Kidney (tissue), 11 donors: ENCODE results near the gene GOLGA8J. TPM values are rescaled to one million over a fixed set of nuclear protein-coding genes. Genes with fewer than 3 reads are reported as not detected.
"Not testable (repeated sequence)": the region's sequence is repeated elsewhere in the genome, so short reads cannot be mapped to it uniquely, and the experiment has no call there.

Experiments used
- DNase-seq, 5 donors: peaks; one replicate each; pipeline ENCODE4 v3.0.0-alpha.2; 2013 to 2020
- FAIRE-seq: peaks from 2 replicates; lab custom pipeline; 2012; peaks lifted over from hg19 to GRCh38; lab: Jason Lieb, UNC
- H3K27ac ChIP-seq, 2 donors: one replicate each; pipeline ENCODE4 v1.7.0; 2013; ENCODE audit warnings: low read depth in 2 of 2, low read length in 2 of 2, inconsistent platforms in 1 of 2
- H3K27me3 ChIP-seq: one replicate; pipeline ENCODE4 v1.7.1; 2013; ENCODE audit warnings: low read length, inconsistent platforms; ENCODE audit not compliant: control insufficient read depth, insufficient read depth
- H3K36me3 ChIP-seq, 3 donors: one replicate each; pipeline versions ENCODE4 v1.7.0 to v1.7.1; 2013; ENCODE audit warnings: low read length in 3 of 3, control low read depth in 1 of 3, inconsistent platforms in 1 of 3; ENCODE audit not compliant: insufficient read depth in 3 of 3, control insufficient read depth in 2 of 3
- H3K4me1 ChIP-seq, 3 donors: one replicate each; pipeline versions ENCODE4 v1.7.0 to v1.7.1; 2013; ENCODE audit warnings: low read length in 3 of 3, inconsistent platforms in 1 of 3, low read depth in 1 of 3; ENCODE audit not compliant: control insufficient read depth in 2 of 3, insufficient read depth in 2 of 3
- H3K4me3 ChIP-seq, 3 donors: one replicate each; pipeline versions ENCODE4 v1.7.0 to v1.8.1; 2013; ENCODE audit warnings: low read length in 3 of 3, control low read depth in 1 of 3, inconsistent platforms in 1 of 3
- H3K9ac ChIP-seq, 3 donors: one replicate each; pipeline versions ENCODE4 v1.7.0 to v1.7.1; 2013; ENCODE audit warnings: low read length in 3 of 3, control low read depth in 1 of 3, inconsistent platforms in 1 of 3
- H3K9me3 ChIP-seq, 3 donors: one replicate each; pipeline versions ENCODE4 v1.7.0 to v1.7.1; 2013; ENCODE audit warnings: low read length in 3 of 3, control low read depth in 1 of 3, inconsistent platforms in 1 of 3; ENCODE audit not compliant: control insufficient read depth in 2 of 3, insufficient read depth in 1 of 3
- intact Hi-C: fragments of 100-400 bp; cut with DNase I; formaldehyde crosslinking; loops from one replicate; pipeline ENCODE4 v1.11.1; 2022
- polyA plus RNA-seq: library from polyadenylated mRNA; stranded (reverse); fragments of 350-450 nt; fragmentation: Illumina TruSeq; extraction: RNeasy Lipid Tissue Mini Kit (QIAGEN cat#74804); gene quantifications from one replicate; pipeline ENCODE4 v1.2.3, GENCODE V29; 2014; ENCODE audit warnings: low read depth, low replicate concordance; ENCODE audit not compliant: insufficient read depth
- total RNA-seq: library from RNA; stranded (reverse); fragmentation: NEBNext Ultra II Directional; extraction: Animal tissue kit (Norgen Biotek cat#: 25700); gene quantifications from one replicate; pipeline ENCODE4 v1.2.1, GENCODE V29; 2021
- donor health status: control.
- donor health status: control.
- donor health status: DM: yes; HTN: yes; CAD: no.
- donor health status: Normal renal cell carcinoma (clear cell type).

Gene GOLGA8J
- total and polyA plus RNA-seq, 2 donors from 2014 or later: not detected

DNA sequence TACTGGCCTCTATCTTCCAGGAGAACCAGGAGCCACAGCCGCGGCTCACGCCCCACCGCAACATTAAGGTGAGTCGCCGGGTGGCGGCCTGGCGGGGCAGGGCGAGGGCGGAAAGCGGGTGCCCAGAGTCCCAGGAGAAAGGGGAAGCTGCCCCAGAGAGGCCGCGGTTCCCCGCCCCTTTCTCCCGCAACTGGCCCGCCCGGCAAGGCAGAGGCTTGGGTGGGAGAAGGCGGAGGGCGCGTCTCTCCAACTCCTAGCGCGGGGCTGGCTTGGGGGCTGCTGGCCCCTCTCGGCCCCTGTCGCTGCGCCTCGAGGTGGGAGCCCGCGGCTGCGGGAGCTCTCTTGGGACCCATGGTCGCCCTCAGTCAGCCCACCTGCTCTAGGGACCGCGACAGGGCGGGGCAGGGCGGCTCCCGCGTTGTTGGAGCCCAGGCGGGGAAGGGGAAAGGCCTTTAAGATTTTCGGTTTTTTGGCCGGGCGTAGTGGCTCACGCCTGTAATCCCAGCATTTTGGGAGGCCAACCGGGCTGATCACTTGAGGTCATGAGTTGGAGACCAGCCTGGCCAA is 21.3 kb downstream of the GOLGA8J start:
- FAIRE-seq, H3K27ac ChIP-seq, H3K4me3 ChIP-seq, intact Hi-C loops, H3K4me1 ChIP-seq, H3K27me3 ChIP-seq, DNase-seq, H3K9me3 ChIP-seq, H3K36me3 ChIP-seq, H3K9ac ChIP-seq: not testable (repeated sequence)

DNA sequence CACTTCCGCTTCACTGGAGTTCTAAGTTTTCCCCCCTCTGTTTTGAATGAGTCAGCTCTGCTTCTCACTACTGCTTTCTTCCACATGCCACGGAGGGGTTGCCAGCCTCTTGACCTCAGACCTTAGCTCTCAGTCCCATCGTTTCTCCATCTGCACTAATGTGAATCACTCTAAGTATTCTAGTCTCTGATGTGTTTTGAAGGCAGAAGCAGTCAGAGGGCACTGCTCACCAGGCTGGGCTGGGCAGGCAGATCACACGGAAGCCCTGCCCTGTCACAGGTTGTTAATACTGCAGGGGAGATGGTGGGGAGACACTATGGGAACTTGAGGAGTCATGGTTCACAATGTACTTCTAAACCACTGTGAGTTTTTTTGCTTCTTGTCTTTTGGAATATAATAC is 27.8 kb downstream of the GOLGA8J start:
- H3K9me3 ChIP-seq, DNase-seq, H3K4me3 ChIP-seq, H3K4me1 ChIP-seq, H3K27me3 ChIP-seq, intact Hi-C loops, H3K36me3 ChIP-seq, FAIRE-seq, H3K27ac ChIP-seq, H3K9ac ChIP-seq: not testable (repeated sequence)

DNA sequence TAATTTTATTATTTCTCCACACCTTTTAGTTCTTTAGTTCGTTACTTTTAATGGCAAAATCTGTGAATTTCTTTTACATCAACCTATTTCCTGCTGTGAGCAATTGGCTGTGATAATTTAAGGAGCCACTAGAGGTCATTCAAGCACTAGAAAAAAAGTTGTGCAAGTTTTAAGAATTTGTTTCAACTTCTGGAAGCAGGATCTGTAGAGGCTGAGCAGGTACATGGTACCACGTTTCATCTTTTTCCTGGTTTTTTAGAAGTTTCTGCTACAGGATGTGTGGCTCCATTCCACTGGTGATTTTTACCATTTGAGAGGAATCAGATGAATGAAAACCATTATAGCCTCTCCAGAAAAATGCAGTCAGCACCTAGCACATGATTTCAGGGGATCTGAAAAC is 47.3 kb downstream of the GOLGA8J start:
- H3K36me3 ChIP-seq, H3K27ac ChIP-seq, intact Hi-C loops, H3K9ac ChIP-seq, H3K4me1 ChIP-seq, H3K9me3 ChIP-seq, H3K27me3 ChIP-seq, FAIRE-seq, H3K4me3 ChIP-seq: not testable (repeated sequence)
- peak in 2 of 5 donors; percentile 4 to 5 for DNase-seq

DNA sequence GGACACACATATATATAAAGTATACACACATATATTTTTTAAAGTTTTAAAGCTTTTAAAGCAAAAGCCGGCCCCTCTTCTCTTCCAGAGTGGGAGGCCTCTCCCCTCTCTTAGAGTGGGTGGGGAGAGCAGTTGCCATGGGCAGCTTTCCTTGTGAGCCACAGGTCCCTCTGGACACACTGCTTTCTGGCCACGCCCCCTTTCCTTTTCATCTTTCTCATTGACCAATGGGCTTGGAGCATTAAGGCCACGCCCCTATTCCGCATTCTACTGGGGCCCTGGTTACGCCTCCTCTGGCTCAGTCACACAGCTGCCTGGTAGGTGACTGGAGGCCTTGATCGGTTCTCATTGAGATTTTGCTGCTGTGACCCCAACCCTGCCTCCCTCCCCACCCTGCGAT is 52.0 kb downstream of the GOLGA8J start, which contains the start of gene GOLGA8T:
Gene GOLGA8T, plus strand, starts transcription at position 301 of the 400 bp plus-strand sequence. Its CDS starts 98 bp downstream, at position 399.
- H3K9ac ChIP-seq, H3K9me3 ChIP-seq, H3K4me1 ChIP-seq, intact Hi-C loops, H3K27me3 ChIP-seq, FAIRE-seq, H3K4me3 ChIP-seq, H3K36me3 ChIP-seq, DNase-seq, H3K27ac ChIP-seq: not testable (repeated sequence)

Other genes with a start within 250 kb of the GOLGA8J start
- gene GOLGA8T, start 52.1 kb downstream of the GOLGA8J start, total RNA-seq: not detected
- gene GOLGA8T, start 52.1 kb downstream of the GOLGA8J start, polyA plus RNA-seq: 0.28 TPM